ENCODE data around the gene PPFIBP2. TPM values are rescaled to one million over a fixed set of nuclear protein-coding genes. Genes with fewer than 3 reads are reported as not detected.

Gene PPFIBP2
- total and polyA plus RNA-seq, 4 donors, result 7.7 to 51.3 (median 18.6) TPM

DNA sequence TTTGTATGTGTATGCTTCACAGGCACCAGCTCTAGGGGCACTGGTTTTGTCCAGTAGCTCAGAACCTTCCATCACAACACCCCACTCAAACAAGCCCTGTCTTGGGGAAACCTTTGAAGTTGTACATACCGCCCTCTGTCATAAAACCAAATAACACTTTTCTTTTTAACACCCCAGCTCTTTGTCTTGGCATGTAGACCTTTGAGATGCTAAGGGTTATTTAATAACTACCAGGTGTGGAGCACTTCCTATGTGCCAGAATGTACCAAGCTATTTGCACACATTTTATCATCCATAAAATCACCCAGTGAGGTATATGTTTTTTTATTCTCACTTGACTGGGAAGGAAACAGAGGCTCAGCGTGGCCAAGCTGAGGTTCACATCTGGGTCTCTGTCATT lies 108.9 kb downstream of the PPFIBP2 start:
- Histone ChIP-seq H3K9me3 (ENCODE audit: control insufficient read depth in 4 of 4, insufficient read depth in 3 of 4, low read length in 3 of 4) (no peaks in the 10 kb centered on the region), H3K4me3 (no peak overlapping the region), H3K4me1 (ENCODE audit: control insufficient read depth in 5 of 5, insufficient read depth in 5 of 5, low read length in 5 of 5) (no peaks in the 10 kb centered on the region), H3K9ac (ENCODE audit: insufficient read depth in 1 of 2, low read length in 2 of 2) (no peak overlapping the region), H3K36me3 (ENCODE audit: control insufficient read depth in 4 of 4, insufficient read depth in 4 of 4, low read length in 4 of 4) (peaks cover 4 to 24% (median 9%) of the 10 kb centered on the region in 4 donors), H3K27me3 (ENCODE audit: control insufficient read depth in 3 of 3, insufficient read depth in 3 of 3, low read length in 2 of 3) (no peaks in the 10 kb centered on the region), H3K27ac (ENCODE audit: low read depth in 1 of 2, low read length in 1 of 2) (no peak overlapping the region)
- TF ChIP-seq, protein P1, sequence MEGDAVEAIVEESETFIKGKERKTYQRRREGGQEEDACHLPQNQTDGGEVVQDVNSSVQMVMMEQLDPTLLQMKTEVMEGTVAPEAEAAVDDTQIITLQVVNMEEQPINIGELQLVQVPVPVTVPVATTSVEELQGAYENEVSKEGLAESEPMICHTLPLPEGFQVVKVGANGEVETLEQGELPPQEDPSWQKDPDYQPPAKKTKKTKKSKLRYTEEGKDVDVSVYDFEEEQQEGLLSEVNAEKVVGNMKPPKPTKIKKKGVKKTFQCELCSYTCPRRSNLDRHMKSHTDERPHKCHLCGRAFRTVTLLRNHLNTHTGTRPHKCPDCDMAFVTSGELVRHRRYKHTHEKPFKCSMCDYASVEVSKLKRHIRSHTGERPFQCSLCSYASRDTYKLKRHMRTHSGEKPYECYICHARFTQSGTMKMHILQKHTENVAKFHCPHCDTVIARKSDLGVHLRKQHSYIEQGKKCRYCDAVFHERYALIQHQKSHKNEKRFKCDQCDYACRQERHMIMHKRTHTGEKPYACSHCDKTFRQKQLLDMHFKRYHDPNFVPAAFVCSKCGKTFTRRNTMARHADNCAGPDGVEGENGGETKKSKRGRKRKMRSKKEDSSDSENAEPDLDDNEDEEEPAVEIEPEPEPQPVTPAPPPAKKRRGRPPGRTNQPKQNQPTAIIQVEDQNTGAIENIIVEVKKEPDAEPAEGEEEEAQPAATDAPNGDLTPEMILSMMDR (IDR thresholded peaks at IDR 0.05; ENCODE audit: control extremely low read depth, extremely low read depth), result no peak
- whole genome bisulfite sequencing, 2 donors, result 97 to 98% methylated on average over 2 of the region's 2 CpGs
- no peak for ATAC-seq (ENCODE audit: insufficient read depth, low FRiP score)
- DNase-seq, result no peak

DNA sequence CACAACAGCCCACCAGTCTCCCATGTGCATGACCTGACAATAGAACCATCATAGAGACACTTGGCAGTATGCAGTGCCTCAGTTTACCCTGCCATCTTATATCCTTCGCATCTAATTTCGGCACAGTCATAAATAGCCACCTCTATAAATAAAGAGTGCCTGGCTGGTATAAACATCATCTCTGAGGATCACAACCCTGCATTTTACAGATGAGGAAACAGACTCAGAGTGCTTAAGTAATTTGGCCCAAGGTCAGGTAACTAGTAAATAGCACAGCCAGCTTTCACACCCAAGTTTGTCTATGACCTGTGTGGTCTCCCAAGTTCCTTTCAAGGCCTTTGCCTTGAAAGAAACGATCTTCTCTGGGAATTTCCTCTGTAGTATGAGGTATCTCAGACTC lies 114.9 kb downstream of the PPFIBP2 start:
- no peak for ATAC-seq (ENCODE audit: insufficient read depth, low FRiP score)
- Histone ChIP-seq H3K36me3 (ENCODE audit: control insufficient read depth in 4 of 4, insufficient read depth in 4 of 4, low read length in 4 of 4) (peaks cover 11 to 42% (median 26%) of the 10 kb centered on the region in 4 donors), H3K27me3 (ENCODE audit: control insufficient read depth in 3 of 3, insufficient read depth in 3 of 3, low read length in 2 of 3) (no peaks in the 10 kb centered on the region), H3K27ac (ENCODE audit: low read depth in 1 of 2, low read length in 1 of 2) (no peak overlapping the region), H3K9me3 (ENCODE audit: control insufficient read depth in 4 of 4, insufficient read depth in 3 of 4, low read length in 3 of 4) (no peaks in the 10 kb centered on the region), H3K4me3 (no peak overlapping the region), H3K9ac (ENCODE audit: insufficient read depth in 1 of 2, low read length in 2 of 2) (no peak overlapping the region), H3K4me1 (ENCODE audit: control insufficient read depth in 5 of 5, insufficient read depth in 5 of 5, low read length in 5 of 5) (no peaks in the 10 kb centered on the region)
- TF ChIP-seq, protein P1 (IDR thresholded peaks at IDR 0.05; ENCODE audit: control extremely low read depth, extremely low read depth), result no peak
- WGBS, 2 donors, result 68 to 79% methylated on average over 3 of the region's 3 CpGs
- DNase-seq, result no peak

DNA sequence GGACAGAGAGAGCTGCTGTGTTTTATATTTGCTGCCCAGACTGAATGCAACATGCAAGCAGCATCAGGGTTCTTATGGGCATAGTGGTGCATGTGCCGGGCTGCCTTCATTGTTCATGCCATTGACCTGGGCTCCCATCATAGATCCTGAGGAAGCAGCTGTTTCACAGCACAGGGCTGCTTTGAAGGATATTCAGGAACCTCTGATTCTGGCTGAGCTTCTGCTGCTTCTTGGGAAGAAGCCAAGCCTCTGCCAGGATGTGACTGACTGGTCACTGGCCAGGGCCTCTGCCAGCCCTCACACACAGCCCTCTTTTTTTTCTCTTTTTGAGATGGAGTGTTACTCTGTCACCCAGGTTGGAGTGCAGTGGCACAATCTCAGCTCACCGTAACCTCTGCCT lies 116.2 kb downstream of the PPFIBP2 start:
- no peaks in the 10 kb centered on the region for H3K4me1 ChIP-seq (ENCODE audit: control insufficient read depth in 5 of 5, insufficient read depth in 5 of 5, low read length in 5 of 5)
- DNase-seq (no peak), ATAC-seq (ENCODE audit: insufficient read depth, low FRiP score) (no peak)
- H3K9ac ChIP-seq (ENCODE audit: insufficient read depth in 1 of 2, low read length in 2 of 2), result no peak overlapping the region
- H3K27me3 ChIP-seq (ENCODE audit: control insufficient read depth in 3 of 3, insufficient read depth in 3 of 3, low read length in 2 of 3), result no peaks in the 10 kb centered on the region
- H3K4me3 ChIP-seq, result no peak overlapping the region
- H3K36me3 ChIP-seq (ENCODE audit: control insufficient read depth in 4 of 4, insufficient read depth in 4 of 4, low read length in 4 of 4), result peaks cover 11 to 52% (median 28%) of the 10 kb centered on the region in 4 donors
- 88 to 90% methylated on average over 2 of the region's 2 CpGs for WGBS, 2 donors
- TF ChIP-seq, protein P1 (IDR thresholded peaks at IDR 0.05; ENCODE audit: control extremely low read depth, extremely low read depth), result no peak
- no peak overlapping the region for H3K27ac ChIP-seq (ENCODE audit: low read depth in 1 of 2, low read length in 1 of 2)
- H3K9me3 ChIP-seq (ENCODE audit: control insufficient read depth in 4 of 4, insufficient read depth in 3 of 4, low read length in 3 of 4), result no peaks in the 10 kb centered on the region

- no peak for DNase-seq
- Histone ChIP-seq H3K36me3 (ENCODE audit: control insufficient read depth in 4 of 4, insufficient read depth in 4 of 4, low read length in 4 of 4) (peaks cover 11 to 49% (median 25%) of the 10 kb centered on the region in 4 donors), H3K9me3 (ENCODE audit: control insufficient read depth in 4 of 4, insufficient read depth in 3 of 4, low read length in 3 of 4) (no peaks in the 10 kb centered on the region), H3K27me3 (ENCODE audit: control insufficient read depth in 3 of 3, insufficient read depth in 3 of 3, low read length in 2 of 3) (no peaks in the 10 kb centered on the region), H3K27ac (ENCODE audit: low read depth in 1 of 2, low read length in 1 of 2) (no peak overlapping the region), H3K4me3 (no peak overlapping the region), H3K9ac (ENCODE audit: insufficient read depth in 1 of 2, low read length in 2 of 2) (no peak overlapping the region), H3K4me1 (ENCODE audit: control insufficient read depth in 5 of 5, insufficient read depth in 5 of 5, low read length in 5 of 5) (no peaks in the 10 kb centered on the region)
- TF ChIP-seq, protein P1 (IDR thresholded peaks at IDR 0.05; ENCODE audit: control extremely low read depth, extremely low read depth), result no peak
- no peak for ATAC-seq (ENCODE audit: insufficient read depth, low FRiP score)
- 81 to 85% methylated on average over 2 of the region's 2 CpGs for WGBS, 2 donors
These were observed 118.4 kb downstream of the PPFIBP2 start for GRCh38 chr11:7632211-7632610.

All from lung (tissue), 12 donors.